Vagina (tissue), 2 donors: ENCODE results near the gene AMOT. TPM values are rescaled to one million over a fixed set of nuclear protein-coding genes. Genes with fewer than 3 reads are reported as not detected.
"Not testable (repeated sequence)": the region's sequence is repeated elsewhere in the genome, so short reads cannot be mapped to it uniquely, and the experiment has no call there.

Source experiments
- DNase-seq, 2 donors: peaks; one replicate each; pipeline ENCODE4 v3.0.0-alpha.2; 2017; ENCODE audit errors: extremely low spot score in 2 of 2
- H3K27ac ChIP-seq: fragments of 200-600 bp; sonication (generic); one replicate; pipeline ENCODE4 v1.5.1; 2019
- H3K27me3 ChIP-seq: fragments of 200-600 bp; sonication (generic); one replicate; pipeline ENCODE4 v1.5.1; 2019
- H3K36me3 ChIP-seq, 2 donors: fragments of 200-600 bp; sonication (generic); one replicate each; pipeline ENCODE4 v1.5.1; 2017 to 2019
- H3K4me1 ChIP-seq: fragments of 200-600 bp; sonication (generic); one replicate; pipeline ENCODE4 v1.5.1; 2019
- H3K4me3 ChIP-seq, 2 donors: fragments of 200-600 bp; sonication (generic); 1 replicate in 1 of 2; 2 replicates in 1 of 2; pipeline ENCODE4 v1.5.1; 2016 to 2019
- H3K9me3 ChIP-seq: fragments of 200-600 bp; sonication (generic); one replicate; pipeline ENCODE4 v1.5.1; 2019
- CTCF ChIP-seq, 3 experiments: fragments of 450-650 bp in 2 of 3; fragments of 200-600 bp in 1 of 3; sonication (generic) in 1 of 3; IDR thresholded peaks; one replicate each; pipeline ENCODE4 v1.5.1; 2017 to 2019; ENCODE audit warnings: antibody characterized with exemption in 3 of 3, mild to moderate bottlenecking in 2 of 3, moderate library complexity in 2 of 3
- POLR2A ChIP-seq, 2 donors: fragments of 450-650 bp; IDR thresholded peaks; one replicate each; pipeline ENCODE4 v1.6.1; 2017; ENCODE audit warnings: antibody characterized with exemption in 2 of 2, mild to moderate bottlenecking in 2 of 2, moderate library complexity in 2 of 2
- POLR2AphosphoS5 ChIP-seq, 2 donors: sonication (generic); formaldehyde crosslinking; IDR thresholded peaks; one replicate each; pipeline ENCODE4 v1.9.0; 2017; ENCODE audit warnings: antibody characterized with exemption in 2 of 2, mild to moderate bottlenecking in 2 of 2, low read depth in 1 of 2; ENCODE audit not compliant: insufficient read depth in 1 of 2
- intact Hi-C: fragments of 100-400 bp; cut with DNase I; formaldehyde crosslinking; loops from one replicate; pipeline ENCODE4 v1.15.1; 2023
- total RNA-seq: library from RNA; depleted of rRNA; stranded (reverse); fragments of >200 nt; gene quantifications from one replicate; pipeline ENCODE4 v1.2.3, GENCODE V29; 2016

The AMOT gene
- total RNA-seq, 1 donor from 2014 or later, result 9.8 TPM

DNA sequence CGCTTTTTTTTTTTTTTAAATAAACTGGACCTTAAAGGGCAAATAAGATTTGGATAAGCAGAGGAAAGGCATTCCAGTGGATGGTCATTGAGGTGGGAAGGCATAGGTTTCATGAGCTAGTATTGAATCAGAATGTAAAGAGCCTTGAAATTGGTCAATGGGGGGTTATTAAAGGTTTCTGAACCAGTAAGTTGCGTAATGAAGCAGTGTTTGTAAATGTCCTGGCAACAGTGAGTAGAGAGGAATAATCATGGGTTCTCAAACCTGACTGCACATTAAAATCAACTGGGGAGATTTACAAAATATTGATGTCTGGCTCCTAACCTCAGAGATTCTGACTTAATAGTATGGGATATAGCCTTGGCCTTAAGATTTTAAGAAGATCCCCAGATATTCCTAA, 23.2 kb upstream of the AMOT start:
- no peaks in the 10 kb centered on the region for H3K9me3 ChIP-seq
- intact Hi-C loops, result no loop called here
- no peak for DNase-seq
- TF ChIP-seq CTCF (IDR thresholded peaks at IDR 0.05), result no peak
- TF ChIP-seq POLR2AphosphoS5 (IDR thresholded peaks at IDR 0.05; ENCODE audit: insufficient read depth in 1 of 2, low read depth in 1 of 2), result no peak
- no peak for TF ChIP-seq POLR2A (IDR thresholded peaks at IDR 0.05)
- H3K36me3 ChIP-seq, result no peaks in the 10 kb centered on the region
- H3K27ac ChIP-seq, result no peak overlapping the region
- H3K4me3 ChIP-seq, result no peak overlapping the region
- no peaks in the 10 kb centered on the region for H3K27me3 ChIP-seq
- no peaks in the 10 kb centered on the region for H3K4me1 ChIP-seq

- Histone ChIP-seq H3K4me3 (no peak overlapping the region), H3K4me1 (no peaks in the 10 kb centered on the region), H3K27me3 (no peaks in the 10 kb centered on the region), H3K36me3 (no peaks in the 10 kb centered on the region), H3K27ac (no peak overlapping the region), H3K9me3 (no peaks in the 10 kb centered on the region)
- intact Hi-C loops, result no loop called here
- DNase-seq, result no peak
- TF ChIP-seq POLR2A (IDR thresholded peaks at IDR 0.05) (no peak), CTCF (IDR thresholded peaks at IDR 0.05) (no peak), POLR2AphosphoS5 (IDR thresholded peaks at IDR 0.05; ENCODE audit: insufficient read depth in 1 of 2, low read depth in 1 of 2) (no peak)
Observed at GRCh38 chrX:112857478-112857878, 16.8 kb upstream of the AMOT start.

GRCh38 chrX:112854901-112855300, 14.3 kb upstream of the AMOT start:
- H3K27me3 ChIP-seq, H3K4me1 ChIP-seq, H3K9me3 ChIP-seq, DNase-seq, intact Hi-C loops, H3K27ac ChIP-seq, H3K36me3 ChIP-seq, H3K4me3 ChIP-seq: not testable (repeated sequence)

DNA sequence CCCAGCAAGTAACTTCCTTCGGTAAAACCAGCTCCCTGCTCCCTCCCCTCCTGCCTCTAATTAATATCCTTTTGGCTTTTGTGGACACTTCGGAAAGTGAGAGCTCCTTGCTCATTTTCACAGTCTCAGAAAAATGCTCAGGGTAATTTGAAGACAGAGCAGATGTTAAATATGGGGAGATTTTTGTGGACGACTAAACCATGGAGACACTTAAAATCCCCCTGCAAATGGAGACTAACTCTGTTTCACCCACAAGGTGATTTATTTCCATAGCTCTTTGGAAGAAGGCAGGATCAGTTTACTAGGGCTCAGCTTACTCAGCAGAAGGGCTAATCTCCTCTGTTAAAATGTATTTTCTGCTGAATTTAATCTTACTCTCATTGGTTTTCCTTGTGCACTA, 12.2 kb upstream of the AMOT start:
- no peaks in the 10 kb centered on the region for H3K36me3 ChIP-seq
- H3K27me3 ChIP-seq, result no peaks in the 10 kb centered on the region
- no peaks in the 10 kb centered on the region for H3K9me3 ChIP-seq
- no peak overlapping the region for H3K4me3 ChIP-seq
- no peaks in the 10 kb centered on the region for H3K4me1 ChIP-seq
- TF ChIP-seq CTCF (IDR thresholded peaks at IDR 0.05), result no peak
- TF ChIP-seq POLR2AphosphoS5 (IDR thresholded peaks at IDR 0.05; ENCODE audit: insufficient read depth in 1 of 2, low read depth in 1 of 2), result no peak
- no peak for TF ChIP-seq POLR2A (IDR thresholded peaks at IDR 0.05)
- DNase-seq, result no peak
- H3K27ac ChIP-seq, result no peak overlapping the region
- intact Hi-C loops, result no loop called here

DNA sequence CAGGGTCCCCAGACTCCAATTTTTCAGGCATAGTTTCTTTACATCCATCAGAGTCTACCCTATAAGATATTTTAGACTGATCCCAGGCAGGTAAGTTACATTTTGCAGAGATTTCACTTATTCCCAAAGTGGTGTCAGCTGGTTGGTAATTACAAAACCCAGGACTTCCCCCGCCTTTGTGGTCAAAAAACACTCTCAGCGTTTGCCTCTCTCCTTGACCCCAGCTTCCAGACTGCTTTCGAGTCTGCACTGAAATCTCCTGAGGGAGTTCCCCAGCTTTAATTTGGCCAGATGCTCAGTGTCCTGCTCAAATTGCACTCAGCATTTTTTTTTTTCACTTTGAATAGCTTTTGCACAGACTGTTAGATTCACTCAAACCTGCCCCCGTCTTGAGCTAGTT, 11.2 kb upstream of the AMOT start:
- Histone ChIP-seq H3K9me3 (no peaks in the 10 kb centered on the region), H3K27me3 (no peaks in the 10 kb centered on the region), H3K4me3 (no peak overlapping the region), H3K27ac (no peak overlapping the region), H3K4me1 (no peaks in the 10 kb centered on the region), H3K36me3 (no peaks in the 10 kb centered on the region)
- intact Hi-C loops, result no loop called here
- DNase-seq, result no peak
- TF ChIP-seq POLR2AphosphoS5 (IDR thresholded peaks at IDR 0.05; ENCODE audit: insufficient read depth in 1 of 2, low read depth in 1 of 2) (no peak), POLR2A (IDR thresholded peaks at IDR 0.05) (no peak), CTCF (IDR thresholded peaks at IDR 0.05) (no peak)
